PFSK-1 (cell line): ENCODE results near the gene THY1.

Experiments
- FOXP2 ChIP-seq: optimal IDR thresholded peaks from 2 replicates; pipeline ENCODE3; 2011; ENCODE audit warnings: borderline replicate concordance, control low read depth, inconsistent platforms; ENCODE audit not compliant: insufficient read depth; ENCODE audit errors: extremely low read length, extremely low read depth
- POLR2AphosphoS5 ChIP-seq: IDR thresholded peaks from 2 replicates; pipeline ENCODE4 v1.6.1; 2012; ENCODE audit warnings: low read depth, mild to moderate bottlenecking, control low read depth, low read length, moderate library complexity
- SIN3A ChIP-seq: IDR thresholded peaks from 2 replicates; pipeline ENCODE4 v1.6.1; 2012; ENCODE audit warnings: mild to moderate bottlenecking, low read length, moderate library complexity, borderline replicate concordance; ENCODE audit not compliant: insufficient read depth
- TAF1 ChIP-seq: IDR thresholded peaks from 2 replicates; pipeline ENCODE4 v1.6.1; 2012; ENCODE audit warnings: low read length, control low read depth, borderline replicate concordance; ENCODE audit not compliant: insufficient read depth
- TF ChIP-seq, protein P1 (sequence below), 2 experiments: IDR thresholded peaks; 2 replicates each; pipeline versions ENCODE4 v1.6.1 to v1.8.0; 2011 to 2012; ENCODE audit warnings: low read depth in 2 of 2, low read length in 2 of 2, control low read depth in 1 of 2, inconsistent platforms in 1 of 2, mild to moderate bottlenecking in 1 of 2, moderate library complexity in 1 of 2; ENCODE audit not compliant: insufficient read depth in 1 of 2

THY1 gene

DNA sequence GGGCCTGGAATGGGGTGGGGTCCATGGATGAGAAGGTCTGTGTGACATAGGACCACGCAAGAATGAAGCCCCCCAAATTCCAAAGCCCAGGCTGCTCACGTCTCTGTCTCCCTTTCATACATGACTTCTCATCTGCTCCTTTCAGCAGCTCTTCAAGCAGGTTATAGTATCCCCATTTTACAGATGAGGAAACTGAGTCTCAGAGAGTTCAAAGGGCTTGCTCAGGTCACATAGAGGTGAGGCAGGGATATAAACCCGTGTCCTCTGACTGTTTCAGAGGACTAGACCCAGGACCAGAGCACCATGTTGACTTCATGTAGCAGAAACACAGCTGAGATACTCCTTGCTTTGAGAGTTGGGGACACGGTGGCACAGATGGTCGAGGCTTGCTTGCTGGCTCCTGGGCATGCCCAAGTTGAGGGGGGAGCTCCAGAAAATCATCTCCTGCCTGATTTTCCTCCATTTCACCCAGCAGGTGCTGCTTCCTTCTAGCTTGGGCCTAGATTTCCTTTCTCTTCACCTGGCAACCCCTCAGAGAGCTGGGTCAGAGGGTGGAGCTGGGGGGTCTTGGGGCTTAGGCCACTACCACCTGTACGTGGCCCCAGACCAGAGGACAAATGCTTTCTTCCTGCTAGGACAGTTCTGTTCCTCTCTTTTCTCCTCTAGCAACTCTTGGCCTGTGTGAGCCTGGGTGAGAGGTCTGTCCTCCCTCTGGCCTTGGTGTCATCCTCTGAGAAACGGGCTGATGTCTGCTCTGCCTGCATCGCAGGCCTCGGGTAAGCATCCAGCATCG, 24.1 kb upstream of the THY1 start:
- TF ChIP-seq, protein P1, sequence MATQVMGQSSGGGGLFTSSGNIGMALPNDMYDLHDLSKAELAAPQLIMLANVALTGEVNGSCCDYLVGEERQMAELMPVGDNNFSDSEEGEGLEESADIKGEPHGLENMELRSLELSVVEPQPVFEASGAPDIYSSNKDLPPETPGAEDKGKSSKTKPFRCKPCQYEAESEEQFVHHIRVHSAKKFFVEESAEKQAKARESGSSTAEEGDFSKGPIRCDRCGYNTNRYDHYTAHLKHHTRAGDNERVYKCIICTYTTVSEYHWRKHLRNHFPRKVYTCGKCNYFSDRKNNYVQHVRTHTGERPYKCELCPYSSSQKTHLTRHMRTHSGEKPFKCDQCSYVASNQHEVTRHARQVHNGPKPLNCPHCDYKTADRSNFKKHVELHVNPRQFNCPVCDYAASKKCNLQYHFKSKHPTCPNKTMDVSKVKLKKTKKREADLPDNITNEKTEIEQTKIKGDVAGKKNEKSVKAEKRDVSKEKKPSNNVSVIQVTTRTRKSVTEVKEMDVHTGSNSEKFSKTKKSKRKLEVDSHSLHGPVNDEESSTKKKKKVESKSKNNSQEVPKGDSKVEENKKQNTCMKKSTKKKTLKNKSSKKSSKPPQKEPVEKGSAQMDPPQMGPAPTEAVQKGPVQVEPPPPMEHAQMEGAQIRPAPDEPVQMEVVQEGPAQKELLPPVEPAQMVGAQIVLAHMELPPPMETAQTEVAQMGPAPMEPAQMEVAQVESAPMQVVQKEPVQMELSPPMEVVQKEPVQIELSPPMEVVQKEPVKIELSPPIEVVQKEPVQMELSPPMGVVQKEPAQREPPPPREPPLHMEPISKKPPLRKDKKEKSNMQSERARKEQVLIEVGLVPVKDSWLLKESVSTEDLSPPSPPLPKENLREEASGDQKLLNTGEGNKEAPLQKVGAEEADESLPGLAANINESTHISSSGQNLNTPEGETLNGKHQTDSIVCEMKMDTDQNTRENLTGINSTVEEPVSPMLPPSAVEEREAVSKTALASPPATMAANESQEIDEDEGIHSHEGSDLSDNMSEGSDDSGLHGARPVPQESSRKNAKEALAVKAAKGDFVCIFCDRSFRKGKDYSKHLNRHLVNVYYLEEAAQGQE (IDR thresholded peaks at IDR 0.05; ENCODE audit: insufficient read depth in 1 of 2, low read depth in 2 of 2, low read length in 2 of 2) = no peak
- TF ChIP-seq TAF1 (no peak), POLR2AphosphoS5 (no peak), SIN3A (no peak), FOXP2 (no peak)

DNA sequence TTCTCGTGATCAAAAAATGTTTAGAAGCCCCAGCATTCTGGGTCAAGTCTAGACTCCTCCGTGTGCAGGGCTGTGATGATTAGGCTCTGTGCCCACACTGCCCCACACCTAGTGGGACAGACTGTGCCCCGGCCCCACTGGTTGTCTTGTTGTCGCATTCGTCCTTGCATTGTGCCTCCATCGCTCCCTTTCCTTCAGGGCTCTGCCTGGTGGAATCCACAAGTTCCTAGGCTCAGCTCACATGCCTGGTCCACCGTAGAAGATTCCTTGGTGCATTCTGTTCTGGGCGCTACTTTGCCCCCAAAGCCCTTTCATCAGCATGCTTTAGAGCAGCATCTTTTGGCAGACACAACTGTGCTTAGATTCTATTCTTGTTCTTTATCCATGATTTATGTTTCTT, 23.5 kb upstream of the THY1 start:
- TF ChIP-seq, protein P1 (IDR thresholded peaks at IDR 0.05; ENCODE audit: insufficient read depth in 1 of 2, low read depth in 2 of 2, low read length in 2 of 2) = no peak
- TF ChIP-seq FOXP2 = no peak
- TF ChIP-seq TAF1 = no peak
- TF ChIP-seq SIN3A = no peak
- no peak for TF ChIP-seq POLR2AphosphoS5

DNA sequence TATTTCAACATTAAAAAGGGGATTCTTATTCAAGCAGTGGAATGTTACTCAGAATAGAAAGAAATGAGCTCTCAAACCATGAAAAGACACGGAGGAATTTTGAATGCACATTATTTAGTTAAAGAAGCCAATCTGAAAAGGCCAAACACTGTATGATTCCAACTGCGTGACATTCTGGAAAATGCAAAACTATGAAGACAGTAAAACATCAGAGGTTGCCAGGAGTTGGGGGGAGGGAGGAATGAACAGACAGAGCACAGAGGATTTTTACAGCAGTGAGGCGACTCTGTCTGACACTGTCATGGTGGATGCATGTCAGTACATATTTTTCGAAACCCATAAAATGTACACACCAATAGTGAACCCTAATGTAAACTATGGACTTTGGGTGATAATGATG, 22.9 kb upstream of the THY1 start:
- no peak for TF ChIP-seq TAF1
- TF ChIP-seq, protein P1 (IDR thresholded peaks at IDR 0.05; ENCODE audit: insufficient read depth in 1 of 2, low read depth in 2 of 2, low read length in 2 of 2) = no peak
- TF ChIP-seq FOXP2 = no peak
- TF ChIP-seq POLR2AphosphoS5 = no peak

DNA sequence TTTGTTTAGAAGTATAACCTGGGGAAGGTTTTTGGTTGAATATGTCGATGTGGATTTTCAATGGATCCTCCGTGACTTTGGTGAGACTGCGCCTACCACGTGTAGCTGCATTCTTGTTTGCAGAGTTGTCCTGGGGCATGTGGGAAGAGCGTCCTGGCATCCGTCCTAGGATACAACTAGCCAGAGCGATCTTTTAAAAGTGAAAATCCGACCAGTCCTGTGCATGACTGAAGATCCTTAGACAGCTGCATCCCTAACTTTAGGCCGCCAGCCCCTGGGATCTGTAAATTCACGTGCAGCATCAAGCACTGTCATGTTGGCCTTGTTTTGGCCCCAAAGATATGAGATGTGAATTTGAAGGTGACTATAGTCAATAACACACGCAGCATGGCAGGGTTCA, 22.4 kb upstream of the THY1 start:
- TF ChIP-seq TAF1 (no peak), FOXP2 (no peak), SIN3A (no peak), POLR2AphosphoS5 (no peak)
- TF ChIP-seq, protein P1 (IDR thresholded peaks at IDR 0.05; ENCODE audit: insufficient read depth in 1 of 2, low read depth in 2 of 2, low read length in 2 of 2) = no peak
